ENCODE results near the gene AGAP1.

DNA sequence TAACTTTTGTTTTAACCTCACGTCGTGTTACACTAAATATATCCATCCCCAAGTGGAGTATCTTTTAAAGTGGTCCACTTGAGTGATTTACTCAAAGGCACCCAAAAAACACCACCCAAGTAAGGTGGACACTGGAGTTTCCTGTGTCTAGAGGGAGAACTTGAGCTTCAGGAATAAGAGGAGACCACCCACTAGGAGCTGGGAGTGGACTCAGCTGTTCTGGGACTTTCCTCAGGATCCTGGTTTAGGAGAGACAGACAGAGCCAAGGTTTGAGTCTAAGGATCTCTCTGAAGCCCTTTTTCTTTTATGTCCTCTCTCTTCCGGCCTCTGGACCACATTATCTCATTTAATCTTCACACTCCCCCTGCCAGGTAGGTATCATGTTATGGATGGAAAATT lies 523.6 kb downstream of the AGAP1 start:
- TF ChIP-seq EZH2 (IDR thresholded peaks at IDR 0.05; ENCODE audit: insufficient read depth, low read length) = no peak
- TF ChIP-seq, protein P1, sequence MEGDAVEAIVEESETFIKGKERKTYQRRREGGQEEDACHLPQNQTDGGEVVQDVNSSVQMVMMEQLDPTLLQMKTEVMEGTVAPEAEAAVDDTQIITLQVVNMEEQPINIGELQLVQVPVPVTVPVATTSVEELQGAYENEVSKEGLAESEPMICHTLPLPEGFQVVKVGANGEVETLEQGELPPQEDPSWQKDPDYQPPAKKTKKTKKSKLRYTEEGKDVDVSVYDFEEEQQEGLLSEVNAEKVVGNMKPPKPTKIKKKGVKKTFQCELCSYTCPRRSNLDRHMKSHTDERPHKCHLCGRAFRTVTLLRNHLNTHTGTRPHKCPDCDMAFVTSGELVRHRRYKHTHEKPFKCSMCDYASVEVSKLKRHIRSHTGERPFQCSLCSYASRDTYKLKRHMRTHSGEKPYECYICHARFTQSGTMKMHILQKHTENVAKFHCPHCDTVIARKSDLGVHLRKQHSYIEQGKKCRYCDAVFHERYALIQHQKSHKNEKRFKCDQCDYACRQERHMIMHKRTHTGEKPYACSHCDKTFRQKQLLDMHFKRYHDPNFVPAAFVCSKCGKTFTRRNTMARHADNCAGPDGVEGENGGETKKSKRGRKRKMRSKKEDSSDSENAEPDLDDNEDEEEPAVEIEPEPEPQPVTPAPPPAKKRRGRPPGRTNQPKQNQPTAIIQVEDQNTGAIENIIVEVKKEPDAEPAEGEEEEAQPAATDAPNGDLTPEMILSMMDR (IDR thresholded peaks at IDR 0.05; ENCODE audit: insufficient read depth, low read depth, low read length) = no peak
